Breast epithelium (tissue), 4 donors: Measurements from ENCODE around the gene MEF2B. TPM values are rescaled to one million over a fixed set of nuclear protein-coding genes. Genes with fewer than 3 reads are reported as not detected.

ENCODE experiments used
- DNase-seq, 2 donors: peaks; one replicate each; pipeline ENCODE4 v3.0.0-alpha.2; 2019; ENCODE audit warnings: low spot score in 2 of 2
- H3K27ac ChIP-seq, 2 donors: fragments of 200-600 bp; sonication (generic) in 1 of 2; one replicate each; pipeline ENCODE4 v1.5.1; 2016 to 2019; ENCODE audit warnings: mild to moderate bottlenecking in 1 of 2
- H3K27me3 ChIP-seq, 2 donors: fragments of 200-600 bp; sonication (generic) in 1 of 2; one replicate each; pipeline versions ENCODE4 v1.5.1 to v1.6.0; 2017 to 2019; ENCODE audit warnings: control low read depth in 1 of 2, mild to moderate bottlenecking in 1 of 2
- H3K36me3 ChIP-seq: fragments of 200-600 bp; one replicate; pipeline ENCODE4 v1.5.1; 2019
- H3K4me1 ChIP-seq, 2 donors: fragments of 200-600 bp; sonication (generic); one replicate each; pipeline ENCODE4 v1.5.1; 2016 to 2019; ENCODE audit warnings: control low read depth in 1 of 2
- H3K4me3 ChIP-seq, 3 donors: fragments of 200-600 bp; sonication (generic); 1 replicate in 2 of 3; 2 replicates in 1 of 3; pipeline ENCODE4 v1.5.1; 2016 to 2019; ENCODE audit warnings: mild to moderate bottlenecking in 3 of 3, moderate library complexity in 2 of 3
- H3K9me3 ChIP-seq, 2 donors: fragments of 200-600 bp; sonication (generic) in 1 of 2; one replicate each; pipeline ENCODE4 v1.5.1; 2016 to 2019; ENCODE audit warnings: control low read depth in 1 of 2
- POLR2A ChIP-seq: fragments of 450-650 bp; IDR thresholded peaks from one replicate; pipeline ENCODE4 v1.6.1; 2016; ENCODE audit warnings: antibody characterized with exemption, mild to moderate bottlenecking, moderate library complexity
- POLR2AphosphoS5 ChIP-seq, 3 donors: sonication (generic); formaldehyde crosslinking; IDR thresholded peaks; one replicate each; pipeline ENCODE4 v1.6.1; 2017; ENCODE audit warnings: antibody characterized with exemption in 3 of 3
- intact Hi-C: fragments of 100-400 bp; cut with DNase I; formaldehyde crosslinking; loops from one replicate; pipeline ENCODE4 v1.15.1; 2023; ENCODE audit warnings: low total_unique reads
- total RNA-seq, 3 donors: library from RNA; depleted of rRNA; stranded (reverse); fragments of >200 nt; gene quantifications; one replicate each; pipeline ENCODE4 v1.1.0, GENCODE V29; 2016
- TF ChIP-seq, protein P1 (sequence below), 3 donors: fragments of 450-650 bp; IDR thresholded peaks; one replicate each; pipeline ENCODE4 v1.5.1; 2016 to 2017; ENCODE audit warnings: antibody characterized with exemption in 3 of 3, mild to moderate bottlenecking in 3 of 3, moderate library complexity in 3 of 3

MEF2B gene
- total RNA-seq, 3 donors from 2014 or later = 0.59 to 0.64 TPM; not detected in 1

GRCh38 chr19:19170873-19171672, 1.0 kb upstream of the MEF2B start:
- no peak for DNase-seq
- intact Hi-C loops = no loop called here
- TF ChIP-seq, protein P1, sequence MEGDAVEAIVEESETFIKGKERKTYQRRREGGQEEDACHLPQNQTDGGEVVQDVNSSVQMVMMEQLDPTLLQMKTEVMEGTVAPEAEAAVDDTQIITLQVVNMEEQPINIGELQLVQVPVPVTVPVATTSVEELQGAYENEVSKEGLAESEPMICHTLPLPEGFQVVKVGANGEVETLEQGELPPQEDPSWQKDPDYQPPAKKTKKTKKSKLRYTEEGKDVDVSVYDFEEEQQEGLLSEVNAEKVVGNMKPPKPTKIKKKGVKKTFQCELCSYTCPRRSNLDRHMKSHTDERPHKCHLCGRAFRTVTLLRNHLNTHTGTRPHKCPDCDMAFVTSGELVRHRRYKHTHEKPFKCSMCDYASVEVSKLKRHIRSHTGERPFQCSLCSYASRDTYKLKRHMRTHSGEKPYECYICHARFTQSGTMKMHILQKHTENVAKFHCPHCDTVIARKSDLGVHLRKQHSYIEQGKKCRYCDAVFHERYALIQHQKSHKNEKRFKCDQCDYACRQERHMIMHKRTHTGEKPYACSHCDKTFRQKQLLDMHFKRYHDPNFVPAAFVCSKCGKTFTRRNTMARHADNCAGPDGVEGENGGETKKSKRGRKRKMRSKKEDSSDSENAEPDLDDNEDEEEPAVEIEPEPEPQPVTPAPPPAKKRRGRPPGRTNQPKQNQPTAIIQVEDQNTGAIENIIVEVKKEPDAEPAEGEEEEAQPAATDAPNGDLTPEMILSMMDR (IDR thresholded peaks at IDR 0.05) = no peak
- TF ChIP-seq POLR2AphosphoS5 (IDR thresholded peaks at IDR 0.05) (no peak), POLR2A (no peak)

DNA sequence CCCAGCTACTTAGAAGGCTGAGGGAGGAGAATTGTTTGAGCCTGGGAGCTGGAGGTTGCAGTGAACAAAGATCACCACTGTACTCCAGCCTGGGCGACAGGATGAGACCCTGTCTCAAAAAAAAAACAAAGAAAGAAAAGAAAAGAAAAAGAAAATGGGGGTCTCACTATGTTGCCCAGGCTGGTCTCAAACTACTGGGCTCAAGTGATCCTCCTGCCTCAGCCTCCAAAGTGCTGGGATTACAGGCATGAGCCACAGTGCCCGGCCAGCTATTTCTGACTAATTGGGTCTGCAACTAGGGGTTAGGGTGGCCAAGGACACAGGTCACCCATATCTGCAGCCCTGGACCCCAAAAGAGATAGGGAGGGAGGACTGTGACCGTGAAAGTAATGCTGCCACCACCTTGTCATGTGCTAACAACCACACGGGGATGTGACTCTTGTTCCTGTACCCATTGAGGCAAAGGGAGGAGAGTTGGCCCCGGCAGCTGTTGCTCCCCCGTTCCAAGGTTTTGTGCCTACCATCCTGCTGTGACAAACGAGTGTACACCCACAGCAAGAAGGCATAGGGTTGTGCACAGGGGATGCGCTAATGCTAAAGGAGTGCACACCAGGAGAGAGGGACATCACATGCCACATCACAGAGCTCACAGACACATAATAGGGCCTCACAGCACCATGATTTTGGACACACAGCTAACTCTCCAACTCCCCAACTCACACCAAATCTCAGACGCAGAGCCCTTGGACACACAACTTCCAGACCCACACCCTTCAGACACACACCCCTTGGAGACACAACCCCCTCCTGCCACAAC, 619 bp downstream of the MEF2B start:
- Histone ChIP-seq H3K36me3 (no peaks in the 10 kb centered on the region), H3K4me1 (no peaks in the 10 kb centered on the region), H3K27ac (no peak overlapping the region), H3K27me3 (no peaks in the 10 kb centered on the region), H3K9me3 (no peaks in the 10 kb centered on the region), H3K4me3 (peak overlapping the region in 2 of 3 donors; percentile 11 to 62)
- intact Hi-C loops = no loop called here
- no peak for DNase-seq
- TF ChIP-seq POLR2AphosphoS5 (IDR thresholded peaks at IDR 0.05) (no peak), POLR2A (no peak)

More at GRCh38 chr19:19170873-19171672, 1.0 kb upstream of the MEF2B start:
- H3K36me3 ChIP-seq = no peaks in the 10 kb centered on the region
- H3K4me3 ChIP-seq = no peak overlapping the region
- no peak overlapping the region for H3K27ac ChIP-seq
- H3K4me1 ChIP-seq = no peaks in the 10 kb centered on the region
- no peaks in the 10 kb centered on the region for H3K27me3 ChIP-seq
- no peaks in the 10 kb centered on the region for H3K9me3 ChIP-seq

DNA sequence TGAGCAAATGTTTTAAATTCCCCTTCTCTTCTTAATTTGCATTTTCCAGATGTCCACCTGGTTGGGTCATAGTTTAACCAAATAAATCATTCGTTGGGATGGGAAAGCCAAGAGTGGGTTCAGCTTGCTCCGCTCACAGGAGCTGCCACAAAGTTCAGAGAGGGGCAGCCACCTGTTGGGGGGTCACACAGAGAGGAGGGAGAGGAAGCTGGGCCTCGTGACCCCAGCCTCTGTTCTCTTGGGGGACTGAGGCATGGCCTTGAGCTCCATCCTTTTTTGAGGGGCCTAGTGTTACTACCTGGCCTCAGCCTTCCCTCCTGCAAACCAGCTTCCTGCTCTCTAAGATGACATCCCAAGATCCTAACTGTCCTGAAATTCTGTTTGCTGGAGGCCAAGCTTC, 2.5 kb downstream of the MEF2B start:
- Histone ChIP-seq H3K4me3 (no peak overlapping the region), H3K4me1 (no peaks in the 10 kb centered on the region), H3K36me3 (no peaks in the 10 kb centered on the region), H3K9me3 (no peaks in the 10 kb centered on the region), H3K27ac (no peak overlapping the region), H3K27me3 (no peaks in the 10 kb centered on the region)
- TF ChIP-seq POLR2AphosphoS5 (IDR thresholded peaks at IDR 0.05) (no peak), POLR2A (no peak)
- TF ChIP-seq, protein P1 (IDR thresholded peaks at IDR 0.05) = no peak
- intact Hi-C loops = no loop called here
- no peak for DNase-seq

GRCh38 chr19:19165396-19165795, 4.7 kb downstream of the MEF2B start:
- H3K36me3 ChIP-seq = no peaks in the 10 kb centered on the region
- H3K27me3 ChIP-seq = no peaks in the 10 kb centered on the region
- DNase-seq = no peak
- no peak for TF ChIP-seq POLR2A
- TF ChIP-seq, protein P1 (IDR thresholded peaks at IDR 0.05) = no peak
- TF ChIP-seq POLR2AphosphoS5 (IDR thresholded peaks at IDR 0.05) = no peak
- H3K4me1 ChIP-seq = no peaks in the 10 kb centered on the region
- intact Hi-C loops = no loop called here
- H3K27ac ChIP-seq = no peak overlapping the region
- no peaks in the 10 kb centered on the region for H3K9me3 ChIP-seq
- H3K4me3 ChIP-seq = no peak overlapping the region

GRCh38 chr19:19162495-19162894, 7.6 kb downstream of the MEF2B start:
- no peak overlapping the region for H3K27ac ChIP-seq
- no peak for TF ChIP-seq POLR2A
- TF ChIP-seq, protein P1 (IDR thresholded peaks at IDR 0.05) = no peak
- TF ChIP-seq POLR2AphosphoS5 (IDR thresholded peaks at IDR 0.05) = no peak
- no peak for DNase-seq
- H3K36me3 ChIP-seq = no peaks in the 10 kb centered on the region
- intact Hi-C loops = no loop called here
- no peaks in the 10 kb centered on the region for H3K27me3 ChIP-seq
- no peaks in the 10 kb centered on the region for H3K4me1 ChIP-seq
- no peak overlapping the region for H3K4me3 ChIP-seq
- no peaks in the 10 kb centered on the region for H3K9me3 ChIP-seq
